ENCODE results near the gene ZNF136. TPM values are rescaled to one million over a fixed set of nuclear protein-coding genes. Genes with fewer than 3 reads are reported as not detected.

The ZNF136 gene
- total RNA-seq, 2 experiments from 2014 or later, result 10.2 to 10.3 TPM

DNA sequence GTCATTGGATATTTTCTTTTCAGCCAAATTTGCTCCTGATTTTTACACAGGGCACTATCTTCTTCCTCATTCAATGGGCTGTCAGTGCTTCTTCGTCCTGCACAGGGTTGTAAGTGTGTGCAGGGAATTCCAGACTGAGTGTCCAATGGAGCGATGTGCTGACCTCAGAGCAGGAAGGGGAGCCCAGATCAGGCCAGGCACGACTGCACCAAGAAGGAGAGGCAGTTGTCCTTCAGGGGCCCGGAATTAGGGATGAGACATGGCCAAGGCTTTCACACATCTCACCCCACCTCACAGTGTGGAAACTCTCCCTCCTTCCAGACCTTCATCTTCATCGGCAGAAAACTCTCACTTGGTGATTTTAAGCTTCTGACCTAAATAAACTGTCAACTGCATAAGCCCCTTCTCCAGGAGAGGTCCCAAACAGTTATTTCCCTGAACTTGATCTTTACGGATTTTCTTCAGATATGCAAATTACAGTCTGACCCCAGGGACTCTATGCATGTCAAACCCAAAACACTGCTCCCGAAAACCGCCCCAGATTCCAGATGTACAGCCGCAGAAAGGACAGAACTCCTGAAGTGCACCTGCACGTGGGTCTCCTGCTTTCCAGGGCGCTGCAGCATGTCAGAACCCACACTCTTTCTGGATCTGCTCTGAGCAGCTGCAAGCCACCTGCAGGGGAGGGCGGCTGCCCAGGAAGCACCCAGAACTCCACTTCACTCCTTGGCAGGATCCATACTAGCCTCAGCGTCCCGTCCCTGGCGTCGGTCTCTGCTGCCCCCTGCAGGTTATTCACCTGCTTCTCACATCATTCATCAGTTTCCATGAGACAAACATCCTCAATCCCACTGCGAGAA, 22.1 kb upstream of the ZNF136 start:
- peak; percentile 92 for DNase-seq
- POLR2A ChIA-PET, result interaction anchor here (0.7 to 1.8 kb wide), 9 partner anchors 28 to 217 kb away, joined by 3 to 5 read pairs (median 4); partner anchors contain the start of genes ZNF563 and ZNF700

DNA sequence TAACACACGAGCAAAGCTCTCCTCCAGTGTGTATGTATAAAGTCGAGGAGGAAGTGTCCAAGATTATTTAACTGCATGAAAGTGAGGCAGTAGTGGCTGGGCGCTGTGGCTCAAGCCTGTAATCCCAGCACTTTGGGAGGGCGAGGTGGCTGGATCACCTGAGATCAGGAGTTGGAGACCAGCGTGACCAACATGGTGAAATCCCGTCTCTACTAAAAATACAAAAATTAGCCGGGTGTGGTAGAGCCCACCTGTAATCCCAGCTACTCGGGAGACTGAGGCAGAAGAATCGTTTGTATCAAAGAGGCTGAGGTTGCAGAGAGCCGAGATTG, 21.5 kb upstream of the ZNF136 start:
- ChIA-PET POLR2A (interaction anchor here (0.8 to 1.8 kb wide), 3 partner anchors 49 to 192 kb away, joined by 3 to 5 read pairs (median 4); partner anchors contain the start of gene ZNF563), CTCF (interaction anchor here (0.6 to 7.9 kb wide), 28 partner anchors 10 to 344 kb away, joined by 3 to 136 read pairs (median 6); partner anchors contain the start of genes ZNF136, ZNF491, ZNF625 and ZNF700)
- intact Hi-C loops (cut with micrococcal nuclease), result loop anchor here (2.0 to 5.0 kb wide), 5 partner anchors 51 to 344 kb away; partner anchors contain the start of genes ZNF491 and ZNF763
- TF ChIP-seq, protein P1, sequence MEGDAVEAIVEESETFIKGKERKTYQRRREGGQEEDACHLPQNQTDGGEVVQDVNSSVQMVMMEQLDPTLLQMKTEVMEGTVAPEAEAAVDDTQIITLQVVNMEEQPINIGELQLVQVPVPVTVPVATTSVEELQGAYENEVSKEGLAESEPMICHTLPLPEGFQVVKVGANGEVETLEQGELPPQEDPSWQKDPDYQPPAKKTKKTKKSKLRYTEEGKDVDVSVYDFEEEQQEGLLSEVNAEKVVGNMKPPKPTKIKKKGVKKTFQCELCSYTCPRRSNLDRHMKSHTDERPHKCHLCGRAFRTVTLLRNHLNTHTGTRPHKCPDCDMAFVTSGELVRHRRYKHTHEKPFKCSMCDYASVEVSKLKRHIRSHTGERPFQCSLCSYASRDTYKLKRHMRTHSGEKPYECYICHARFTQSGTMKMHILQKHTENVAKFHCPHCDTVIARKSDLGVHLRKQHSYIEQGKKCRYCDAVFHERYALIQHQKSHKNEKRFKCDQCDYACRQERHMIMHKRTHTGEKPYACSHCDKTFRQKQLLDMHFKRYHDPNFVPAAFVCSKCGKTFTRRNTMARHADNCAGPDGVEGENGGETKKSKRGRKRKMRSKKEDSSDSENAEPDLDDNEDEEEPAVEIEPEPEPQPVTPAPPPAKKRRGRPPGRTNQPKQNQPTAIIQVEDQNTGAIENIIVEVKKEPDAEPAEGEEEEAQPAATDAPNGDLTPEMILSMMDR (IDR thresholded peaks at IDR 0.05), result peak; percentile 49
- no peaks in the 10 kb centered on the region for H3K27me3 Mint-ChIP-seq
- H3K4me1 Mint-ChIP-seq (ENCODE audit: low read depth), result peaks cover 33% of the 10 kb centered on the region
- no peak overlapping the region for H3K27ac Mint-ChIP-seq
- H3K9me3 Mint-ChIP-seq, result peaks cover 11% of the 10 kb centered on the region
- no peak for ATAC-seq
- peak overlapping the region; percentile 91 for H3K4me3 Mint-ChIP-seq
- no peak for DNase-seq
- H3K36me3 Mint-ChIP-seq (ENCODE audit: low read depth), result peaks cover 25% of the 10 kb centered on the region

More for the DNA sequence above, 22.1 kb upstream of the ZNF136 start:
- Mint-ChIP-seq H3K9me3 (peaks cover 7% of the 10 kb centered on the region), H3K27ac (no peak overlapping the region), H3K4me1 (ENCODE audit: low read depth) (peaks cover 33% of the 10 kb centered on the region), H3K27me3 (no peaks in the 10 kb centered on the region), H3K36me3 (ENCODE audit: low read depth) (peaks cover 21% of the 10 kb centered on the region), H3K4me3 (peak overlapping the region; percentile 91)
- peak; percentile 57 for ATAC-seq
- TF ChIP-seq, protein P1 (IDR thresholded peaks at IDR 0.05), result peak; percentile 86
- intact Hi-C loops (cut with micrococcal nuclease), result loop anchor here (2.0 to 5.0 kb wide), 5 partner anchors 50 to 343 kb away; partner anchors contain the start of genes ZNF491 and ZNF763
- CTCF ChIA-PET, result interaction anchor here (0.6 to 7.9 kb wide), 34 partner anchors 9 to 343 kb away, joined by 3 to 136 read pairs (median 5); partner anchors contain the start of genes ZNF136, ZNF491, ZNF625 and ZNF700

DNA sequence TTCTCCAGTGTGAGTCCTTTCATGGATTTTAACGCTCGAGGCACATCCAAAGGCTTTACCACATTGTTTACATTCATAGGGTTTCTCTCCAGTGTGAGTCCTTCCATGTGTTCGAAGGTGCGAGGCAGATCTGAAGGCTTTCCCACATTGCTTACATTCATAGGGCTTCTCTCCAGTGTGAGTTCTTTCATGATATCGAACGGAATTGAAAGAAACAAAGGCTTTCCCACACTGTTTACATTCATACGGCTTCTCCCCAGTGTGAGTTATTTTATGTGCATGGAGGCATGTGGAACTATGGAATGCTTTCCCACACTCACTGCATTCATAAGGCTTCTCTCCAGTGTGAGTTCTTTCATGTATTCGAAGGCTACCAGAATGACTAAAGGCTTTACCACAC, 17.5 kb upstream of the ZNF136 start:
- H3K27ac Mint-ChIP-seq, result no peak overlapping the region
- DNase-seq (no peak), ATAC-seq (no peak)
- no peaks in the 10 kb centered on the region for H3K27me3 Mint-ChIP-seq
- TF ChIP-seq, protein P1 (IDR thresholded peaks at IDR 0.05), result no peak
- peaks cover 29% of the 10 kb centered on the region for H3K36me3 Mint-ChIP-seq (ENCODE audit: low read depth)
- CTCF ChIA-PET, result interaction anchor here (2.2 kb wide), 1 partner anchor 86 kb away, joined by 8 read pairs; no protein-coding TSS in a partner anchor
- intact Hi-C loops (cut with micrococcal nuclease), result no loop called here
- H3K4me3 Mint-ChIP-seq, result no peak overlapping the region
- POLR2A ChIA-PET, result interaction anchor here (0.6 kb wide), 1 partner anchor 158 kb away, joined by 3 read pairs; no protein-coding TSS in a partner anchor
- peaks cover 12% of the 10 kb centered on the region for H3K9me3 Mint-ChIP-seq
- H3K4me1 Mint-ChIP-seq (ENCODE audit: low read depth), result peaks cover 10% of the 10 kb centered on the region

DNA sequence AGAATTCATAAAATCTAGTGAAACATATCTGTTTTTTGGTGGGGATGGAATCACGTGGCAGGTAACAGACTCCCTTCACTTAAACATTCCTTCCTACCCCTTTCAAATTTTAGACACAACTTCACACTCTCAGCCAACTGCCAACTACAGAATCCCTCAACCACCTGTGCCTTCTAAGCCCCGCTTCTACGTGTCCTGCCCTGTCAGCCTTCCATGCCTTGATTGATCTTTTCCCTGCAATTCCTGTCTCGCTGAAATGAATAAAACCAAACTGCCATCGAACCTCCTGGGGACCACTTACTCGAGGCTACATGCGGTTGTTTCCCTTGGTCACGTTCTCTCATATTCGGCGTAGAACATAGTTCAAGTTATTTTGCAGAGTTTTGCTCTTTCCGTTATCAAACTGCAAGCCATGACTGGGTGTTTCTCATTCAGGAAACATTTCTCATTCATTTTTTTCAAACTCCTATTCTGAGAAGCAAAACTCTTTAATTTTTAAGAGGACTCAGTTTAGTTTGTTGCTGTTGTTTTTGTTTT, 7.5 kb upstream of the ZNF136 start:
- TF ChIP-seq, protein P1 (IDR thresholded peaks at IDR 0.05), result no peak

More for the DNA sequence above, 7.5 kb upstream of the ZNF136 start:
- peaks cover 15% of the 10 kb centered on the region for H3K4me1 Mint-ChIP-seq (ENCODE audit: low read depth)
- intact Hi-C loops (cut with micrococcal nuclease), result no loop called here
- H3K36me3 Mint-ChIP-seq (ENCODE audit: low read depth), result peaks cover 6% of the 10 kb centered on the region
- H3K9me3 Mint-ChIP-seq, result no peaks in the 10 kb centered on the region
- ChIA-PET CTCF (interaction anchor here (1.6 to 1.9 kb wide), 2 partner anchors 14 to 65 kb away, joined by 5 to 10 read pairs; no protein-coding TSS in a partner anchor), POLR2A (no interaction called here)
- peak overlapping the region; percentile 89 for H3K4me3 Mint-ChIP-seq
- no peak overlapping the region for H3K27ac Mint-ChIP-seq
- DNase-seq (no peak), ATAC-seq (no peak)
- H3K27me3 Mint-ChIP-seq, result peaks cover 3% of the 10 kb centered on the region
